Stimulated activated naive B cell treated with anti-CD40 and anti-IgM and Interleukin-4, amounts not matched to agents 10 μg/mL and 1 μg/mL and 100 μg/mL, for 72 hours (primary cell): ENCODE results near the gene MC4R.
"Not testable (repeated sequence)": the region's sequence is repeated elsewhere in the genome, so short reads cannot be mapped to it uniquely, and the experiment has no call there.

Source experiments
- ATAC-seq, 2 donors: fragments of 150-1000 bp; cut with Tn5 transposase; replicated peaks; 2 replicates each; pipeline ENCODE4 v1.10.0; 2021; ENCODE audit warnings: moderate library complexity in 1 of 2
- DNase-seq: peaks from one replicate; pipeline ENCODE4 v3.0.0; 2021
- H3K27ac Mint-ChIP-seq: one replicate; pipeline ENCODE4 v1.8.0; 2022; ENCODE audit warnings: mild to moderate bottlenecking, mixed read lengths
- H3K27me3 Mint-ChIP-seq, 2 donors: one replicate each; pipeline ENCODE4 v1.8.0; 2022; ENCODE audit warnings: mixed read lengths in 2 of 2
- H3K36me3 Mint-ChIP-seq, 2 donors: one replicate each; pipeline ENCODE4 v1.8.0; 2022; ENCODE audit warnings: mixed read lengths in 2 of 2, mild to moderate bottlenecking in 1 of 2
- H3K4me1 Mint-ChIP-seq, 2 donors: one replicate each; pipeline ENCODE4 v1.8.0; 2022; ENCODE audit warnings: mixed read lengths in 2 of 2, mild to moderate bottlenecking in 1 of 2
- H3K4me3 Mint-ChIP-seq, 2 donors: one replicate each; pipeline ENCODE4 v1.8.0; 2022; ENCODE audit warnings: mild to moderate bottlenecking in 2 of 2, mixed read lengths in 2 of 2, moderate library complexity in 1 of 2
- H3K9me3 Mint-ChIP-seq, 2 donors: one replicate each; pipeline ENCODE4 v1.8.0; 2022; ENCODE audit warnings: mixed read lengths in 2 of 2, mild to moderate bottlenecking in 1 of 2

Gene MC4R

GRCh38 chr18:60372596-60372995 lies at the start of gene MC4R:
TSS of gene MC4R (minus strand) at chr18:60372775. CDS start at chr18:60372349, 426 bp downstream.
- DNase-seq (no peak), ATAC-seq (peak; percentile 72 to 73)
- no peaks in the 10 kb centered on the region for H3K36me3 Mint-ChIP-seq

GRCh38 chr18:60422306-60422705 lies 49.7 kb upstream of the MC4R start:
- ATAC-seq, H3K4me1 Mint-ChIP-seq, H3K27me3 Mint-ChIP-seq, H3K36me3 Mint-ChIP-seq, H3K9me3 Mint-ChIP-seq, H3K27ac Mint-ChIP-seq, DNase-seq, H3K4me3 Mint-ChIP-seq: not testable (repeated sequence)

More at GRCh38 chr18:60372596-60372995, at the start of gene MC4R:
- Mint-ChIP-seq H3K27me3 (no peaks in the 10 kb centered on the region), H3K9me3 (no peaks in the 10 kb centered on the region), H3K4me1 (peaks cover 3 to 8% of the 10 kb centered on the region in 2 donors), H3K27ac (no peak within 1 kb of the TSS), H3K4me3 (peak within 1 kb of the TSS; percentile 71 to 73)

DNA sequence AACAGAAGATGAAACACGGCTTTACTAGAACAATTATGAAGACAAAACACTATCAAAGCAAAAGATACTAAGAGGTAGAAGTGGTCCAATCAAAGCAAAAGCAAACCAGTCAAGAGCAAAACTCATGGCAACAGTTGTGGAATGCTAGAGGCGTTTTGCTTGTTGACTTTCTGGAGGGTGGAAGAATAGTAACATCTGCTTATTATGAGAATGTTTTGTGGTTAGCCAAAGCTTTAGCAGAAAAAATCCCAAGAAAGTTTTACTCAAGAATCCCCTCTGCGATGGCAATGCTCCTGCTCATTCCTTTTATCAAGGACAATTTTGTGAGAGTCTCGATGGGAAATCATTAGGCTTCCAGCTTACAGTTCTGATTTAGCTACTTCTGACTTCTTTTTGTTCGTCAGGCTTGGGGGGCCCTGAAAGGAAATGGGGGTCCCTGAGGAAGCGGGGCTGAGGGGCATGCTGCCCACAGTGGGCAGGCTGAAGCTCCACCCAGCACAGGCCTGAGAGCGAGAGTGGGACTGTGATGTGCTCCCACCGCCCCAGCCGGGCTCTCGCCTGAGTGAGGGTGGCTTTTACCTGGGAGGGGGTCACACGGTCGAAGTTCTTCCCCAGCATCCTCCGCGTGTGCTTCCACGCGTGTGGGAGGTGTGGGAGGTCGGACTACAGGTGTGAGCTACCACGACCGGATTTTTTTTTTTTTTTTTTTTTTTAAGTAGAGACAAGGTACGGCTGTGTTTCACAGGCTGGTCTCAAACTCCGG lies 49.0 kb upstream of the MC4R start:
- DNase-seq (no peak), ATAC-seq (no peak)
- Mint-ChIP-seq H3K4me3 (no peak overlapping the region), H3K27me3 (no peaks in the 10 kb centered on the region), H3K27ac (no peak overlapping the region), H3K4me1 (no peaks in the 10 kb centered on the region), H3K9me3 (no peaks in the 10 kb centered on the region), H3K36me3 (no peaks in the 10 kb centered on the region)

GRCh38 chr18:60417946-60418345 lies 45.4 kb upstream of the MC4R start:
- DNase-seq = no peak
- Mint-ChIP-seq H3K4me3 (no peak overlapping the region), H3K36me3 (no peaks in the 10 kb centered on the region), H3K27ac (no peak overlapping the region), H3K4me1 (no peaks in the 10 kb centered on the region), H3K27me3 (no peaks in the 10 kb centered on the region), H3K9me3 (no peaks in the 10 kb centered on the region)
- no peak for ATAC-seq

DNA sequence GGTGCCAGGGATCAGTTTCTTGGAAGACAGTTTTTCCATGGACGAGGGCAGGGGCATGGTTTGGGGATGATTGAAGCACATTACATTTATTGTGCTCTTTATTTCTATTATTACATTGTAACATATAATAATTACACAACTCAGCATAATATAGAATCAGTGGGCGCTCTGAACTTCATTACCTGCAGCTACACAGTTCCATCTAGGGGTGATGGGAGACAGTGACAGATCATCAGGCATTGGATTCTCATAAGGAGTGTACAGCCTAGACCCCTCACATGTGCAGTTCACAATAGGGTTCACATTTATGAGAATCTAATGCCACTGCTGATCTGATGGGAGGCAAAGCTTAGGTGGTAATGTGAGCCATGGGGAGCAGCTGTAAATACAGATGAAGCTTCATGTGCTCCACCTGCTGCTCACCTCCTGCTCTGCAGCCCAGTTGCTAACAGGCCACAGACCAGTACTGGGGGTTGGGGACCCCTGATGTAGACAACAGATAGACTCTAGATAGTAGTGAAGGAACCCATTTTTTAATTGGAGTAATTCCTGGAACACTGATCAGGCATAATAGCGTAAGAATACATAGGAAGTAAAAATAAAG lies 41.5 kb upstream of the MC4R start:
- ATAC-seq (peak; percentile 53 to 57), DNase-seq (no peak)
- Mint-ChIP-seq H3K9me3 (no peaks in the 10 kb centered on the region), H3K4me3 (no peak overlapping the region), H3K36me3 (no peaks in the 10 kb centered on the region), H3K4me1 (no peaks in the 10 kb centered on the region), H3K27me3 (no peaks in the 10 kb centered on the region), H3K27ac (no peak overlapping the region)

DNA sequence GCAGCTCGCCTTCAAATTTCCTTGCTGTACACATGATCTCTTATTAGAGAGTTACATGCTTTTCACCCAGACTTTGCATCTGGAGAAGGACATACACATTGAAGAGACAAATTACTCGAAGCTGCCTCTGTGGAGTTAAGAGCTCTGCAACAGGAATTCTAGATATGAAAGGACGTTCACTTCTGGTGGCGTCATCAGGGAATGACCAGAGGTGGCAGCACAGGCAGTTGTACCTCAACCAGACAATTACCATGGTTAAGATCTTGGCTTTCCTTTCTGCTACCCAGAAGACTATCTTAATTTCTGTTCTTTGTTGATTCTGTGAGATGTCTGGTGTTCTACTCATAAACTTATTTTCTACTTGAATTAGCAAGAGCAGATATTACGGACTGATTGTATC lies 39.1 kb upstream of the MC4R start:
- H3K36me3 Mint-ChIP-seq = no peaks in the 10 kb centered on the region
- H3K4me1 Mint-ChIP-seq = no peaks in the 10 kb centered on the region
- H3K27ac Mint-ChIP-seq = no peak overlapping the region
- DNase-seq = no peak
- no peak overlapping the region for H3K4me3 Mint-ChIP-seq
- H3K27me3 Mint-ChIP-seq = no peaks in the 10 kb centered on the region
- no peaks in the 10 kb centered on the region for H3K9me3 Mint-ChIP-seq
- no peak for ATAC-seq

- DNase-seq (no peak), ATAC-seq (no peak)
- no peak overlapping the region for H3K4me3 Mint-ChIP-seq
- H3K9me3 Mint-ChIP-seq = no peaks in the 10 kb centered on the region
- H3K27me3 Mint-ChIP-seq = peaks cover 3 to 6% of the 10 kb centered on the region in 2 donors
- H3K36me3 Mint-ChIP-seq = no peaks in the 10 kb centered on the region
- peaks cover 4 to 6% of the 10 kb centered on the region in 2 donors for H3K4me1 Mint-ChIP-seq
- H3K27ac Mint-ChIP-seq = no peak overlapping the region
These were observed 34.1 kb upstream of the MC4R start for GRCh38 chr18:60406721-60407120.

DNA sequence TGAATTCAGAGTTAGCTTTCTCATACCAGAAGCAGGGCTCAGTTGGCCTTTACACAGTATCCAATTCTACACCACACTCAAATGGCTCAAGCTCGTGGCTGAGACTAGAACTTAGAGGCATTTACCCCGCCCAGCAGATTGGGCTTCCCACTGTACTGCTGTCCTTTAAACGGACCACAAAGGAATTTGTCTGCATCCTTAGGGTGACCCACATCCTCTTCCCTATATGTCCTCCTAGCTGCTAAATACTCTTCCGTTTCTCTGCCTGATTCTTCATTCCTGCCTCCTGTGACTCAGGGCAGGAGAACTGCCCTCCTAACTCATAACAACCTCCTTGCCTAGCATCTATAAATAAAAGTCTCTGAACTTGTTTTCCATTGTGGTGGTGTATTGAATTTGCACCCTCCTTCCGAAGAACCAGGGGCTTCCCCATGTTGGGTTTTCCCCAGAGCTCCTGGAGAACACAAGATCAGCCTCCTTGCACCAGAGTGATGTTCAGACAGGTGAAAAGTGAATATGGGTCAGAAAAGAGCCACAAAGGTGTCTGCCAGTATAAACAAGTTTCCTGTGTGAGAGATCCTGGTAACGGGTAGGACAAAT lies 32.0 kb upstream of the MC4R start:
- no peaks in the 10 kb centered on the region for H3K9me3 Mint-ChIP-seq
- peaks cover 4 to 6% of the 10 kb centered on the region in 2 donors for H3K4me1 Mint-ChIP-seq
- ATAC-seq (peak; percentile 65 to 73), DNase-seq (no peak)
- H3K27me3 Mint-ChIP-seq = peaks cover 3 to 6% of the 10 kb centered on the region in 2 donors
- no peaks in the 10 kb centered on the region for H3K36me3 Mint-ChIP-seq
- peak overlapping the region; percentile 1 for H3K27ac Mint-ChIP-seq
- H3K4me3 Mint-ChIP-seq = no peak overlapping the region

- Mint-ChIP-seq H3K36me3 (no peaks in the 10 kb centered on the region), H3K4me1 (peaks cover 4 to 6% of the 10 kb centered on the region in 2 donors), H3K9me3 (no peaks in the 10 kb centered on the region), H3K4me3 (no peak overlapping the region), H3K27me3 (peaks cover 3 to 6% of the 10 kb centered on the region in 2 donors), H3K27ac (no peak overlapping the region)
- no peak for ATAC-seq
- DNase-seq = no peak
These were observed 28.8 kb upstream of the MC4R start for GRCh38 chr18:60401346-60401745.

- DNase-seq = no peak
These were observed 19.1 kb upstream of the MC4R start for GRCh38 chr18:60391571-60392226.

GRCh38 chr18:60389314-60389713 lies 16.7 kb upstream of the MC4R start:
- DNase-seq (no peak), ATAC-seq (no peak)
- H3K27me3 Mint-ChIP-seq = no peaks in the 10 kb centered on the region
- H3K4me1 Mint-ChIP-seq = no peaks in the 10 kb centered on the region
- H3K9me3 Mint-ChIP-seq = no peaks in the 10 kb centered on the region
- H3K36me3 Mint-ChIP-seq = no peaks in the 10 kb centered on the region
- no peak overlapping the region for H3K27ac Mint-ChIP-seq
- no peak overlapping the region for H3K4me3 Mint-ChIP-seq

More at GRCh38 chr18:60391571-60392226, 19.1 kb upstream of the MC4R start:
- no peak overlapping the region for H3K27ac Mint-ChIP-seq
- no peak for ATAC-seq
- no peaks in the 10 kb centered on the region for H3K36me3 Mint-ChIP-seq
- no peaks in the 10 kb centered on the region for H3K27me3 Mint-ChIP-seq
- no peaks in the 10 kb centered on the region for H3K9me3 Mint-ChIP-seq
- no peak overlapping the region for H3K4me3 Mint-ChIP-seq
- H3K4me1 Mint-ChIP-seq = no peaks in the 10 kb centered on the region

DNA sequence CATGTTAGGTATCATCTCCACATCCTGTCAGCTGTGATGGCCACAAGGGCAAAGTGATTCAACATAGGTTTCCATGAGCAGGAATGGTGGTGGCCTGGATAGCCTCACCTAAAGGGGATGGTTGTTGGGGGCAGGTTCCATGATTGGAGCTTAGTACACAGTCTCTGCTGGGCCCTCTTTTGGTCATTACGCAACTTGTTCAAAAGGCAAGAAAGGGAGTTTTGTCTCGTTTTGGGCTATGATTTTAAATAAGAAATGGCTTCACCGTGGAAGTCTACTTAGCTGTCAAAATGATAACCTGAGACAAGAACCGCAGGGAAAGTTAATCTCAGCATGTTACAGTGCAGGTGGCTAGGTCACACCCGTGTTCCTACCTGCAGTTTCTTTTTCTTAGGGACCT lies 13.1 kb upstream of the MC4R start:
- no peak overlapping the region for H3K4me3 Mint-ChIP-seq
- no peaks in the 10 kb centered on the region for H3K9me3 Mint-ChIP-seq
- H3K36me3 Mint-ChIP-seq = no peaks in the 10 kb centered on the region
- H3K27me3 Mint-ChIP-seq = no peaks in the 10 kb centered on the region
- no peaks in the 10 kb centered on the region for H3K4me1 Mint-ChIP-seq
- H3K27ac Mint-ChIP-seq = no peak overlapping the region
- no peak for ATAC-seq
- no peak for DNase-seq

DNA sequence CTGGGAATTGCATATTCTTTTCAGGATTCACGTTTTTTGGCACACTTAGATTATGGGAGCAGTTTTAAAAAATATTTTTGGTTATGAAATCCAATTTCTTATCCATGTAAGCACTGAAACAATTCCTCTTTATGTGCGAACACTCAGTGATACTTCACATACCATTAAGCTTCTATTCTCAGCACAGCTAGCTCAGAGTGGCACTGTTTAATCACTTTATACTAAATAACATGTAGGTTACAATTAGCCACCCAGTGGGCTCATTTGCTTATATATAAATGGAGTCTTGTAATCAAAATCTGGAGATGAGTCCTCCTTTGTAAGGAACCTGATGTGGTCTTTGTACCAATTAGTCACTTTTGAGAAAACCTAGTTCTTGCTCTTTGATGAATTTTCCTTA lies 11.3 kb upstream of the MC4R start:
- no peak overlapping the region for H3K4me3 Mint-ChIP-seq
- ATAC-seq = no peak

DNA sequence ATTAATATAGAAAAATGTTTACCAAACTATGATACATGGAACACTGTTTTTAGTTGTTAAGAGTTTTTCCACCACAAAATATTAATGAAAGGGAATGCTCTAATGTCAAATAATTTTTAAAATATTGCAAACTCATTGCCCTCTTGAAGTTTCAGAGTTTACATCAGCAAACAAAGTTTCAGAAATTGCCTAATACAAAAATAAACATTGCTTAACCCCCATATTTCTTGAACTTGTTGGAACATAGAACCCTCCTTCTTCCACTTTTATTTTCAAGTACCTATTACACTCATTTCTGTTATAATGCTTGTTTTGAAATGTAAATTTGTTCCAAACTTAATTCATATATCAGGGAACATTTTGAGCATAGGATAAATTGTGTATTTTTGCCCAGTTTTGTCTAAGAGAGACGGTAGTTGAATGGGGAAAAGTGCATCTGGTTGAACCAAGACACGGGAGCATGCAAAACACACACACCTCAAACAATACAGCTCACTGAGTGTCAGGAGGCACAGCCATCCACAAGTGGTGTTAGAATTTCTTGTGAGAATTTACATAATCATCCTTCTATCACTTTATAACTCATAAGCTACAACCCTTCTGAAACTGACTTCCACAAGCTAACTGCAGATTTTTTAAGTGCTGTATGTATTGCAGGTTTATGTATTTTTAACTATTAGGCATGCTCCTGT lies 5.3 kb upstream of the MC4R start:
- ATAC-seq = no peak
- H3K27ac Mint-ChIP-seq = no peak overlapping the region
- DNase-seq = no peak
- no peaks in the 10 kb centered on the region for H3K4me1 Mint-ChIP-seq
- no peak overlapping the region for H3K4me3 Mint-ChIP-seq
- H3K36me3 Mint-ChIP-seq = no peaks in the 10 kb centered on the region
- H3K27me3 Mint-ChIP-seq = no peaks in the 10 kb centered on the region
- H3K9me3 Mint-ChIP-seq = no peaks in the 10 kb centered on the region

More for the DNA sequence above, 11.3 kb upstream of the MC4R start:
- Mint-ChIP-seq H3K4me1 (no peaks in the 10 kb centered on the region), H3K27me3 (no peaks in the 10 kb centered on the region), H3K9me3 (no peaks in the 10 kb centered on the region), H3K36me3 (no peaks in the 10 kb centered on the region), H3K27ac (no peak overlapping the region)
- no peak for DNase-seq
